A673 (cell line): Measurements from ENCODE around the gene CASP2. TPM values are rescaled to one million over a fixed set of nuclear protein-coding genes. Genes with fewer than 3 reads are reported as not detected.

Experiments used
- BruUV-seq: library from RNA; stranded (reverse); fragments of 400-500 nt; replicated peaks from 2 replicates; lab custom pipeline; 2021; lab: Mats Ljungman, UMichigan
- CTCF ChIA-PET: fragments of 300-600 bp; sonication (Branson Sonifier 250); formaldehyde crosslinking; loops from one replicate; lab custom pipeline; 2022; ENCODE audit warnings: antibody characterized with exemption; lab: Charles Lee
- POLR2A ChIA-PET: fragments of 300-600 bp; sonication (Branson Sonifier 250); formaldehyde crosslinking; loops from one replicate; lab custom pipeline; 2022; ENCODE audit warnings: antibody characterized with exemption; ENCODE audit not compliant: low non-redundant PET; lab: Charles Lee
- DNase-seq: peaks from one replicate; pipeline ENCODE4 v3.0.0-alpha.2; 2015; ENCODE audit warnings: low spot score
- H3K27ac ChIP-seq: fragments of 200-600 bp; sonication (generic); 2 replicates; pipeline ENCODE4 v1.5.1; 2016; ENCODE audit warnings: mixed run types, low read depth, mild to moderate bottlenecking, mixed read lengths, antibody characterized with exemption, low read length; ENCODE audit not compliant: poor library complexity, severe bottlenecking
- H3K27me3 ChIP-seq: fragments of 200-600 bp; sonication (generic); replicated peaks from 2 replicates; pipeline ENCODE4 v1.6.1; 2017; ENCODE audit warnings: mixed run types, low read depth, mild to moderate bottlenecking, mixed read lengths, antibody characterized with exemption, low read length; ENCODE audit not compliant: insufficient read depth, poor library complexity
- H3K36me3 ChIP-seq: fragments of 200-600 bp; sonication (generic); 2 replicates; pipeline ENCODE4 v1.6.1; 2016; ENCODE audit warnings: mixed run types, mild to moderate bottlenecking, mixed read lengths, antibody characterized with exemption, low read length; ENCODE audit not compliant: insufficient read depth, poor library complexity, severe bottlenecking
- H3K4me1 ChIP-seq: fragments of 200-600 bp; sonication (generic); 2 replicates; pipeline ENCODE4 v1.6.1; 2017; ENCODE audit warnings: mixed run types, mild to moderate bottlenecking, mixed read lengths, antibody characterized with exemption, low read length; ENCODE audit not compliant: insufficient read depth, poor library complexity, severe bottlenecking
- H3K4me3 ChIP-seq: fragments of 200-600 bp; sonication (generic); 2 replicates; pipeline ENCODE4 v1.5.1; 2016; ENCODE audit warnings: low read depth, mixed run types, mild to moderate bottlenecking, mixed read lengths, low read length; ENCODE audit not compliant: poor library complexity, severe bottlenecking
- H3K9me3 ChIP-seq: fragments of 200-600 bp; sonication (generic); 2 replicates; pipeline ENCODE4 v1.6.1; 2016; ENCODE audit warnings: mixed run types, low read depth, mild to moderate bottlenecking, mixed read lengths, antibody characterized with exemption, low read length; ENCODE audit not compliant: poor library complexity, severe bottlenecking
- EZH2 ChIP-seq: fragments of 200-600 bp; sonication (generic); IDR thresholded peaks from 2 replicates; pipeline ENCODE4 v1.6.1; 2017; ENCODE audit warnings: borderline replicate concordance, low read depth, mild to moderate bottlenecking, mixed read lengths, antibody characterized with exemption, low read length; ENCODE audit not compliant: poor library complexity, severe bottlenecking
- intact Hi-C: fragments of 100-400 bp; cut with micrococcal nuclease; formaldehyde crosslinking; loops from one replicate; pipeline ENCODE4 v1.10.0; 2022; ENCODE audit not compliant: unreplicated experiment
- total RNA-seq: library from RNA; stranded (reverse); gene quantifications from 2 replicates; pipeline ENCODE4 v1.2.3, GENCODE V29; 2021
- TF ChIP-seq, protein P1 (sequence below): fragments of 300-800, 200-600 bp; sonication (generic); conservative IDR thresholded peaks from 2 replicates; pipeline ENCODE4 v1.5.1; 2017; ENCODE audit warnings: low read depth, mild to moderate bottlenecking, antibody characterized with exemption, low read length, moderate library complexity, mixed read lengths

CASP2 gene
- total RNA-seq, 1 experiment from 2014 or later, result 76.8 TPM

DNA sequence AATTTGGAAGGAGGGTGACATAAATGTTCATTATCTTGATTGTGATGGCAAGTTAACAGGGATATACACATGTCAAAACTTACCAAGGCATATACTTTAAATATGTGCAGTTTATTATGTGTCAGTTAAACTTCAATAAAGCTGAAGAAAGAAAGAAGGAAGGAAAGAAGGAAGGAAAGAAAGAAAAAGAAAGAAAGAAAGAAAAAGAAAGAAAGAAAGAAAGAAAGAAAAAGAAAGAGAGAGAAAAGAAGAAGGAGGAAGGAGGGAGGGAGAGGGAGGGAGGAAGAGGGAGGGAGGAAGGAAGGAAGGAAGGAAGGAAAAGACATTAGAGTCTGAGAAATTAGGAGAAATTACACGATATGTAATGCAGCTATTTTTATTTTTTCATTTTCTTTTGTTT is 40.8 kb upstream of the CASP2 start:
- POLR2A ChIA-PET, result no interaction called here
- H3K4me1 ChIP-seq, result peaks cover 2% of the 10 kb centered on the region
- no peak overlapping the region for H3K27ac ChIP-seq
- H3K4me3 ChIP-seq, result no peak overlapping the region
- no peaks in the 10 kb centered on the region for H3K9me3 ChIP-seq
- no peaks in the 10 kb centered on the region for H3K27me3 ChIP-seq
- intact Hi-C loops, result no loop called here
- no peak for TF ChIP-seq EZH2
- TF ChIP-seq, protein P1, sequence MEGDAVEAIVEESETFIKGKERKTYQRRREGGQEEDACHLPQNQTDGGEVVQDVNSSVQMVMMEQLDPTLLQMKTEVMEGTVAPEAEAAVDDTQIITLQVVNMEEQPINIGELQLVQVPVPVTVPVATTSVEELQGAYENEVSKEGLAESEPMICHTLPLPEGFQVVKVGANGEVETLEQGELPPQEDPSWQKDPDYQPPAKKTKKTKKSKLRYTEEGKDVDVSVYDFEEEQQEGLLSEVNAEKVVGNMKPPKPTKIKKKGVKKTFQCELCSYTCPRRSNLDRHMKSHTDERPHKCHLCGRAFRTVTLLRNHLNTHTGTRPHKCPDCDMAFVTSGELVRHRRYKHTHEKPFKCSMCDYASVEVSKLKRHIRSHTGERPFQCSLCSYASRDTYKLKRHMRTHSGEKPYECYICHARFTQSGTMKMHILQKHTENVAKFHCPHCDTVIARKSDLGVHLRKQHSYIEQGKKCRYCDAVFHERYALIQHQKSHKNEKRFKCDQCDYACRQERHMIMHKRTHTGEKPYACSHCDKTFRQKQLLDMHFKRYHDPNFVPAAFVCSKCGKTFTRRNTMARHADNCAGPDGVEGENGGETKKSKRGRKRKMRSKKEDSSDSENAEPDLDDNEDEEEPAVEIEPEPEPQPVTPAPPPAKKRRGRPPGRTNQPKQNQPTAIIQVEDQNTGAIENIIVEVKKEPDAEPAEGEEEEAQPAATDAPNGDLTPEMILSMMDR, result no peak
- DNase-seq, result no peak
- no peaks in the 10 kb centered on the region for H3K36me3 ChIP-seq
- CTCF ChIA-PET, result no interaction called here
- BruUV-seq, result no TSS peak

DNA sequence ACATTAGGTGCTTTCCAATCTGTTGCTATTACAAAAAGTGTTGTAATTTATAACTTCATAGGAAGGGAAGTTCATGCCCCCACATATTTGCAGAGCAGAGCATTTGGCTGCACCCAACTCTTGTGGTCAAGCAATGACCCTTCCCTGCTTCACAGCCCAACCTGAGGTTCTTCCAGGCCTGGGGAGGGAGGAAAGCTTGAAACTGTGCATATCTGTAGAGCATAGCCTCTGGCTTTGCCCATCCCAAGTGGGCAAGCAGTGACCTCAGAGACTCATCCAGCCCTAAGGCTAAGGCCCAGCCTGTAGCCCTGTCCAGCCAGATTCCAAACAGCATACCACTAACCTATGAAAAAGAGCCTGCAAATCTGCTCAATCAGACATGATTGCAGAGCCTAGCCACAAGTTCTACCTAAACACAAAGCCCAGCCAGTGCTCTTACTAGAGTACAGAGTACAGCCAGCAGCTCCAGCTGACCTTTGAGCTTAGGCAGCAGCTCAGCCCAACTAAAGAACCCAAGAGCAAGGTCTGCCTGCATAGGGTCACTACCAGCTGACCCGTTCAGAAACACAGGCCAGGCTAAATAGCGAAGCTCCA is 39.3 kb upstream of the CASP2 start:
- H3K36me3 ChIP-seq, result no peaks in the 10 kb centered on the region
- no peak overlapping the region for H3K4me3 ChIP-seq
- DNase-seq, result no peak
- POLR2A ChIA-PET, result no interaction called here
- intact Hi-C loops, result no loop called here
- BruUV-seq, result no TSS peak
- no peak overlapping the region for H3K27ac ChIP-seq
- H3K9me3 ChIP-seq, result peaks cover 5% of the 10 kb centered on the region
- H3K27me3 ChIP-seq, result no peaks in the 10 kb centered on the region
- CTCF ChIA-PET, result no interaction called here
- peaks cover 2% of the 10 kb centered on the region for H3K4me1 ChIP-seq
- no peak for TF ChIP-seq EZH2
- TF ChIP-seq, protein P1, result no peak

DNA sequence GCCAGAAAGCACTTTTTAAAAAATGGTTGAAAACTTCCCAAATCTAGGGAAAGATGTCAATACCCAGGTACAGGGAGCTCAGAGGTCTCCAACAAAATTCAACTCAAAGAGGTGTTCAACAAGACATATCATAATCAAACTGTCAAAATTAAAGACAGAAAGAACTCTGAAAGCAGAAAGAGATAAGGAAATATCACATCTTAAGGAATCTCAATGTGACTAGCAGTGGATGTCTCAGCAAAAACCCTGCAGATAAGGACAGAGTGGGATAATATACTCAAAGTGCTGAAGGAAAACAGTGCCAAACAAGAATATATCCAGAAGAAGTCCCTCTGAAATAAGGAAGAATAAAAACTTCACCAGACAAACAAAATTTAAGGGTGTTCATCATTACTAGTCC is 38.0 kb upstream of the CASP2 start:
- Histone ChIP-seq H3K27me3 (no peaks in the 10 kb centered on the region), H3K36me3 (no peaks in the 10 kb centered on the region), H3K4me3 (no peak overlapping the region), H3K27ac (no peak overlapping the region), H3K4me1 (no peaks in the 10 kb centered on the region), H3K9me3 (peaks cover 8% of the 10 kb centered on the region)
- ChIA-PET CTCF (no interaction called here), POLR2A (no interaction called here)
- intact Hi-C loops, result no loop called here
- BruUV-seq, result no TSS peak
- TF ChIP-seq EZH2, result no peak
- TF ChIP-seq, protein P1, result no peak
- no peak for DNase-seq
